HG02840 (cell line): ENCODE data around the gene ACY1.

Experiments used
- ATAC-seq: cut with Tn5 transposase; IDR thresholded peaks from one replicate; pipeline ENCODE4 v1.9.1; 2021; ENCODE audit warnings: mild to moderate bottlenecking, moderate library complexity, moderate number of reproducible peaks; ENCODE audit not compliant: unreplicated experiment, low FRiP score

ACY1 gene

GRCh38 chr3:51982838-51983577 is at the start of gene ACY1:
Gene ACY1, plus strand, starts transcription at chr3:51983535. Its CDS starts 530 bp downstream, at chr3:51984065.
- ATAC-seq = peak; percentile 64

- no peak for ATAC-seq
Observed at GRCh38 chr3:51934139-51934850, 49.0 kb upstream of the ACY1 start.

- ATAC-seq = no peak
Observed at GRCh38 chr3:51934991-51935885, 48.1 kb upstream of the ACY1 start.

- ATAC-seq = no peak
Observed at GRCh38 chr3:51935886-51936755, 47.2 kb upstream of the ACY1 start.

GRCh38 chr3:51937014-51937413 is 46.3 kb upstream of the ACY1 start:
- ATAC-seq = no peak

GRCh38 chr3:51937611-51938450 is 45.5 kb upstream of the ACY1 start:
- ATAC-seq = no peak

- no peak for ATAC-seq
Observed at GRCh38 chr3:51938780-51939425, 44.4 kb upstream of the ACY1 start.

GRCh38 chr3:51940648-51941462 is 42.5 kb upstream of the ACY1 start:
- no peak for ATAC-seq

- no peak for ATAC-seq
Observed at GRCh38 chr3:51941463-51941797, 41.9 kb upstream of the ACY1 start.

GRCh38 chr3:51941798-51942602 is 41.3 kb upstream of the ACY1 start, which contains the start of the genes PARP3 and RRP9:
Gene PARP3, plus strand, starts transcription at chr3:51942363. Its CDS starts 993 bp downstream, at chr3:51943356.
Gene RRP9, minus strand, starts transcription at chr3:51941904. Its CDS starts 37 bp downstream, at chr3:51941867.
- ATAC-seq = peak; percentile 88

- no peak for ATAC-seq
Observed at GRCh38 chr3:51942603-51943450, 40.5 kb upstream of the ACY1 start.

GRCh38 chr3:51943451-51944391 is 39.6 kb upstream of the ACY1 start:
- no peak for ATAC-seq

- ATAC-seq = no peak
Observed at GRCh38 chr3:51944451-51945021, 38.8 kb upstream of the ACY1 start.

GRCh38 chr3:51945031-51945840 is 38.1 kb upstream of the ACY1 start:
- no peak for ATAC-seq
